Karpas-422 (cell line): ENCODE results near the gene DPF3. TPM values are rescaled to one million over a fixed set of nuclear protein-coding genes. Genes with fewer than 3 reads are reported as not detected.

ENCODE experiments used
- DNase-seq: peaks from one replicate; pipeline ENCODE4 v3.0.0-alpha.2; 2015
- H2AFZ ChIP-seq: fragments of 200-600 bp; sonication (generic); 2 replicates; pipeline ENCODE4 v1.6.1; 2014; ENCODE audit warnings: antibody characterized with exemption, low read length, mixed read lengths
- H3K27ac ChIP-seq: fragments of 200-600 bp; sonication (generic); 2 replicates; pipeline ENCODE4 v1.5.1; 2014; ENCODE audit warnings: mild to moderate bottlenecking, low read length, moderate library complexity
- H3K27me3 ChIP-seq: fragments of 200-600 bp; sonication (generic); 2 replicates; pipeline ENCODE4 v1.6.1; 2014; ENCODE audit warnings: low read length, mixed read lengths
- H3K36me3 ChIP-seq: fragments of 200-600 bp; sonication (generic); 2 replicates; pipeline ENCODE4 v1.6.1; 2014; ENCODE audit warnings: low read length, mixed read lengths; ENCODE audit not compliant: insufficient read depth
- H3K4me1 ChIP-seq: fragments of 200-600 bp; sonication (generic); 2 replicates; pipeline ENCODE4 v1.6.1; 2014; ENCODE audit warnings: mild to moderate bottlenecking, low read length, mixed read lengths
- H3K4me2 ChIP-seq: fragments of 200-600 bp; sonication (generic); 2 replicates; pipeline ENCODE4 v1.6.1; 2014; ENCODE audit warnings: low read length, low read depth, mild to moderate bottlenecking; ENCODE audit not compliant: poor library complexity, severe bottlenecking
- H3K4me3 ChIP-seq: fragments of 200-600 bp; sonication (generic); 2 replicates; pipeline ENCODE4 v1.5.1; 2014; ENCODE audit warnings: mild to moderate bottlenecking, antibody characterized with exemption, low read length, mixed read lengths
- H3K79me2 ChIP-seq: fragments of 200-600 bp; sonication (generic); 2 replicates; pipeline ENCODE4 v1.6.1; 2014; ENCODE audit warnings: mild to moderate bottlenecking, low read length, mixed read lengths
- H3K9ac ChIP-seq: fragments of 200-600 bp; sonication (generic); 2 replicates; pipeline ENCODE4 v1.6.0; 2014; ENCODE audit warnings: low read length
- H3K9me2 ChIP-seq: fragments of 200-600 bp; sonication (generic), shearing (Covaris generic); replicated peaks from 2 replicates; pipeline ENCODE4 v1.6.0; 2014; ENCODE audit warnings: mild to moderate bottlenecking, low read length, moderate library complexity; ENCODE audit not compliant: insufficient read depth
- H3K9me3 ChIP-seq: fragments of 300-700, 200-600 bp; sonication (generic); 2 replicates; pipeline ENCODE4 v1.6.1; 2014; ENCODE audit warnings: low read length, mixed read lengths
- H4K20me1 ChIP-seq: fragments of 200-600 bp; sonication (generic); 2 replicates; pipeline ENCODE4 v1.6.1; 2014; ENCODE audit warnings: mild to moderate bottlenecking, antibody characterized with exemption, low read length, low read depth; ENCODE audit not compliant: insufficient read depth
- total RNA-seq: library from RNA; depleted of rRNA; stranded (reverse); fragments of >200 nt; shearing (Covaris generic); gene quantifications from 2 replicates; pipeline ENCODE4 v1.2.3, GENCODE V29; 2014; ENCODE audit warnings: low replicate concordance

Gene DPF3
- total RNA-seq, 1 experiment from 2014 or later, result 3.1 TPM

GRCh38 chr14:72605921-72606220 is 288.0 kb downstream of the DPF3 start:
- Histone ChIP-seq H3K79me2 (no peaks in the 10 kb centered on the region), H3K4me3 (no peak overlapping the region), H3K27me3 (no peaks in the 10 kb centered on the region), H3K4me1 (no peaks in the 10 kb centered on the region), H3K27ac (no peak overlapping the region), H3K36me3 (no peaks in the 10 kb centered on the region), H3K4me2 (no peak overlapping the region), H2AFZ (no peak overlapping the region), H3K9me2 (no peaks in the 10 kb centered on the region), H4K20me1 (no peaks in the 10 kb centered on the region), H3K9ac (no peak overlapping the region), H3K9me3 (no peaks in the 10 kb centered on the region)
- no peak for DNase-seq

GRCh38 chr14:72605096-72605920 is 288.6 kb downstream of the DPF3 start:
- Histone ChIP-seq H3K27ac (no peak overlapping the region), H3K9me2 (no peaks in the 10 kb centered on the region), H2AFZ (no peak overlapping the region), H3K9me3 (no peaks in the 10 kb centered on the region), H3K36me3 (no peaks in the 10 kb centered on the region), H3K4me3 (no peak overlapping the region), H3K9ac (no peak overlapping the region), H3K4me1 (no peaks in the 10 kb centered on the region), H3K4me2 (no peak overlapping the region), H3K27me3 (no peaks in the 10 kb centered on the region), H4K20me1 (no peaks in the 10 kb centered on the region), H3K79me2 (no peaks in the 10 kb centered on the region)
- no peak for DNase-seq

GRCh38 chr14:72604133-72604532 is 289.8 kb downstream of the DPF3 start:
- Histone ChIP-seq H3K27me3 (no peaks in the 10 kb centered on the region), H3K36me3 (no peaks in the 10 kb centered on the region), H3K4me2 (no peak overlapping the region), H2AFZ (no peak overlapping the region), H3K4me1 (no peaks in the 10 kb centered on the region), H3K9ac (no peak overlapping the region), H4K20me1 (no peaks in the 10 kb centered on the region), H3K4me3 (no peak overlapping the region), H3K9me3 (no peaks in the 10 kb centered on the region), H3K27ac (no peak overlapping the region), H3K9me2 (no peaks in the 10 kb centered on the region), H3K79me2 (no peaks in the 10 kb centered on the region)
- no peak for DNase-seq

GRCh38 chr14:72603639-72604038 is 290.3 kb downstream of the DPF3 start:
- Histone ChIP-seq H3K4me2 (no peak overlapping the region), H3K9me3 (no peaks in the 10 kb centered on the region), H3K79me2 (no peaks in the 10 kb centered on the region), H4K20me1 (peaks cover 4% of the 10 kb centered on the region; the same call in 1 of the 2 replicates), H3K4me3 (no peak overlapping the region), H3K9ac (no peak overlapping the region), H3K27me3 (no peaks in the 10 kb centered on the region), H3K27ac (no peak overlapping the region), H3K4me1 (peaks cover 4% of the 10 kb centered on the region), H2AFZ (no peak overlapping the region), H3K9me2 (no peaks in the 10 kb centered on the region), H3K36me3 (no peaks in the 10 kb centered on the region)
- no peak for DNase-seq

- H3K27me3 ChIP-seq, result no peaks in the 10 kb centered on the region
- H3K9ac ChIP-seq, result no peak overlapping the region
- peaks cover 7% of the 10 kb centered on the region; the same call in 1 of the 2 replicates for H4K20me1 ChIP-seq
- H3K9me3 ChIP-seq, result no peaks in the 10 kb centered on the region
- H2AFZ ChIP-seq, result no peak overlapping the region
- no peak for DNase-seq
- H3K79me2 ChIP-seq, result no peaks in the 10 kb centered on the region
- H3K9me2 ChIP-seq, result no peaks in the 10 kb centered on the region
- no peak overlapping the region for H3K27ac ChIP-seq
- H3K4me1 ChIP-seq, result peaks cover 18% of the 10 kb centered on the region
- no peaks in the 10 kb centered on the region for H3K36me3 ChIP-seq
- no peak overlapping the region for H3K4me3 ChIP-seq
- no peak overlapping the region for H3K4me2 ChIP-seq
Observed at GRCh38 chr14:72600551-72601330, 293.2 kb downstream of the DPF3 start.

- H4K20me1 ChIP-seq, result peaks cover 7% of the 10 kb centered on the region; the same call in 1 of the 2 replicates
- DNase-seq, result no peak
- H3K27me3 ChIP-seq, result no peaks in the 10 kb centered on the region
- H3K4me3 ChIP-seq, result no peak overlapping the region
- H3K27ac ChIP-seq, result no peak overlapping the region
- H3K9me3 ChIP-seq, result no peaks in the 10 kb centered on the region
- H3K4me2 ChIP-seq, result no peak overlapping the region
- no peaks in the 10 kb centered on the region for H3K79me2 ChIP-seq
- no peaks in the 10 kb centered on the region for H3K36me3 ChIP-seq
- H2AFZ ChIP-seq, result no peak overlapping the region
- H3K9ac ChIP-seq, result no peak overlapping the region
- H3K4me1 ChIP-seq, result peaks cover 18% of the 10 kb centered on the region
- H3K9me2 ChIP-seq, result no peaks in the 10 kb centered on the region
Observed at GRCh38 chr14:72599579-72600470, 294.1 kb downstream of the DPF3 start.

- Histone ChIP-seq H2AFZ (no peak overlapping the region), H3K4me2 (peak overlapping the region; percentile 34), H3K4me1 (peaks cover 18% of the 10 kb centered on the region), H3K9me2 (no peaks in the 10 kb centered on the region), H3K27ac (no peak overlapping the region), H3K9me3 (no peaks in the 10 kb centered on the region), H3K36me3 (no peaks in the 10 kb centered on the region), H3K4me3 (no peak overlapping the region; the same call in 1 of the 2 replicates), H3K27me3 (no peaks in the 10 kb centered on the region), H3K9ac (peak overlapping the region; percentile 9; the same call in 1 of the 2 replicates), H4K20me1 (peaks cover 7% of the 10 kb centered on the region; the same call in 1 of the 2 replicates), H3K79me2 (no peaks in the 10 kb centered on the region)
- peak; percentile 80 for DNase-seq
Observed at GRCh38 chr14:72598306-72598705, 295.6 kb downstream of the DPF3 start.
